Thyroid gland (tissue), 4 donors: ENCODE results near the gene HMX2.

Experiments
- POLR2A ChIP-seq, 2 donors: fragments of 450-650 bp; IDR thresholded peaks; one replicate each; pipeline ENCODE4 v1.6.1; 2017; ENCODE audit warnings: antibody characterized with exemption in 2 of 2, mild to moderate bottlenecking in 2 of 2, moderate library complexity in 1 of 2
- TF ChIP-seq, protein P1 (sequence below), 6 experiments: fragments of 200-600 bp in 3 of 6; fragments of 450-650 bp in 3 of 6; sonication (generic) in 3 of 6; IDR thresholded peaks; one replicate each; pipeline ENCODE4 v1.5.1; 2016 to 2019; ENCODE audit warnings: antibody characterized with exemption in 6 of 6, mild to moderate bottlenecking in 2 of 6, inconsistent platforms in 1 of 6, moderate library complexity in 1 of 6

DNA sequence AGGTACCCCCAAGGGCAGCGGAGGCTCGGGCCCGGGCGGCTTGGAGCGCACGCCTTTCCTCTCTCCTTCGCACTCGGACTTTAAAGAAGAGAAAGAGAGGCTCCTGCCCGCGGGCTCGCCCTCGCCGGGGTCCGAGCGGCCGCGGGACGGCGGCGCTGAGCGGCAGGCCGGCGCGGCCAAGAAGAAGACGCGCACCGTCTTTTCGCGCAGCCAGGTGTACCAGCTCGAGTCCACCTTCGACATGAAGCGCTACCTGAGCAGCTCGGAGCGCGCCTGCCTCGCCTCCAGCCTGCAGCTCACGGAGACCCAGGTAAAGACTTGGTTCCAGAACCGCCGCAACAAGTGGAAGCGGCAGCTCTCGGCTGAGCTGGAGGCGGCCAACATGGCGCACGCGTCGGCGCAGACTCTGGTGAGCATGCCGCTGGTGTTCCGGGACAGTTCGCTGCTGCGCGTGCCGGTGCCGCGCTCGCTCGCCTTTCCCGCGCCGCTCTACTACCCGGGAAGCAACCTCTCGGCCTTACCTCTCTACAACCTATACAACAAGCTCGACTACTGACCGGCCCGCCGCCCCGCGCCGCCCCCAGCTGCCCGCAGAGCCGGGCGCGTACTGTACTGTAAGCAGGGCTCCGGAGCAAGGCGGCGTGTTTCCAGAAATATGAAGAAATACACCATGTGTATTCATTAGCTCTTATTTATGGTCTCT, 1.8 kb downstream of the HMX2 start:
- TF ChIP-seq, protein P1, sequence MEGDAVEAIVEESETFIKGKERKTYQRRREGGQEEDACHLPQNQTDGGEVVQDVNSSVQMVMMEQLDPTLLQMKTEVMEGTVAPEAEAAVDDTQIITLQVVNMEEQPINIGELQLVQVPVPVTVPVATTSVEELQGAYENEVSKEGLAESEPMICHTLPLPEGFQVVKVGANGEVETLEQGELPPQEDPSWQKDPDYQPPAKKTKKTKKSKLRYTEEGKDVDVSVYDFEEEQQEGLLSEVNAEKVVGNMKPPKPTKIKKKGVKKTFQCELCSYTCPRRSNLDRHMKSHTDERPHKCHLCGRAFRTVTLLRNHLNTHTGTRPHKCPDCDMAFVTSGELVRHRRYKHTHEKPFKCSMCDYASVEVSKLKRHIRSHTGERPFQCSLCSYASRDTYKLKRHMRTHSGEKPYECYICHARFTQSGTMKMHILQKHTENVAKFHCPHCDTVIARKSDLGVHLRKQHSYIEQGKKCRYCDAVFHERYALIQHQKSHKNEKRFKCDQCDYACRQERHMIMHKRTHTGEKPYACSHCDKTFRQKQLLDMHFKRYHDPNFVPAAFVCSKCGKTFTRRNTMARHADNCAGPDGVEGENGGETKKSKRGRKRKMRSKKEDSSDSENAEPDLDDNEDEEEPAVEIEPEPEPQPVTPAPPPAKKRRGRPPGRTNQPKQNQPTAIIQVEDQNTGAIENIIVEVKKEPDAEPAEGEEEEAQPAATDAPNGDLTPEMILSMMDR (IDR thresholded peaks at IDR 0.05): no peak
- no peak for TF ChIP-seq POLR2A (IDR thresholded peaks at IDR 0.05)
